T-helper 1 cell treated with Interleukin-12 subunit alpha and Interleukin-12 subunit beta and Interleukin-4 antibody, amounts not matched to agents 30 ng/mL and 1 ng/mL, for 36 hours (primary cell): Measurements from ENCODE around the gene TTC27. TPM values are rescaled to one million over a fixed set of nuclear protein-coding genes. Genes with fewer than 3 reads are reported as not detected.

Experiments
- intact Hi-C: fragments of 100-400 bp; cut with micrococcal nuclease; formaldehyde crosslinking; loops from one replicate; pipeline ENCODE4 v1.15.1; 2024
- total RNA-seq: library from RNA; stranded (reverse); gene quantifications from 2 replicates; pipeline ENCODE4 v1.2.3, GENCODE V29; 2022

The TTC27 gene
- total RNA-seq, 1 donor from 2014 or later, result 28.7 TPM

- intact Hi-C loops, result no loop called here
These were observed 38.9 kb downstream of the TTC27 start for GRCh38 chr2:32666704-32667103.

DNA sequence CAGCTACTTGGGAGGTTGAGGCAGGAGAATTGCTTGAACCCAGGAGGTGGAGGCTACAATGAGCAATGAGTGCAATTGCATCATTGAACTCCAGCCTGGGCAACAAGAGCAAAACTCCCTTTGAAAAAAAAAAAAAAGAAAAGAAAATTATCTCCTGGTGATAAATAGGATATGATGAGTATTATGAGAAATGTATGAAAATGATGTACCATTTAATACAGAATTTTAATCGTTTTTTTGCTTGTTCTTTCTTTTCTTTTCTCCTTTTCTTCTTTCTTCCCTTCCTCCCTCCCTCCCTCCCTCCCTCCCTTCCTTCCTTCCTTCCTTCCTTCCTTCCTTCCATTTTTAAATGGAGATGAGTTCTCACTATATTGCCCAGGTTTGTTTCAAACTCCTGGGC, 40.4 kb downstream of the TTC27 start:
- intact Hi-C loops, result no loop called here

DNA sequence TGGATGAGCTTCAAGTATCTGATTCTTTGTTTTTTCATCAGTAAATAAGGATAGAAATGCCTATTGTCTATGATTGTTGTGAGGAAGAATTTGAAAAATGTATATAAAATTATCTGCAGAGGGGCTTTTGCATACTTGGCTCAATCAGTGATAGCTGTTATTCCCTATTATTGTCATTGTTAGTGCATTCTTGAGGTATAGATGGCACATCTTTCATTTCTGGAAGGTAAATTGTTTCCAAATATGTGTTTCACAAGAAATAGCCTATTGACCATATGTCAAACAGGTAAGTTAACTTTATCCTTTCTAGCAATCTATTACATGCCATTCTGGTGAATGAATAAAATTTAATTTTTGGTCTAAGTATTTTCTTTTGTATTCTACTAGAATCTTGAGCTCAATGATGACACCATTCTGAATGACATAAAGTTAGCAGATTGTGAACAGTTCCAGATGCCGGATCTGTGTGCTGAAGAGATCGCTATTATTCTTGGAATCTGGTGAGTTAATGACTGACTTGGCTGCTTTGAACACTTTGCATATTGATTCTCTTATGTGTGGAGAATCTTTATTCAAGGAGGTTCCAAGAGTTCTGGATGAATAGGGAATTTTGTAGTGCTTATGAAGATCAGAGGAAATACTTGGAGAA, 44.2 kb downstream of the TTC27 start:
- intact Hi-C loops, result no loop called here

- intact Hi-C loops, result no loop called here
These were observed 51.0 kb downstream of the TTC27 start for GRCh38 chr2:32678825-32679224.

GRCh38 chr2:32680942-32681341, 53.1 kb downstream of the TTC27 start:
- intact Hi-C loops, result no loop called here

GRCh38 chr2:32683520-32684086, 55.8 kb downstream of the TTC27 start:
- intact Hi-C loops, result no loop called here

GRCh38 chr2:32688541-32688940, 60.7 kb downstream of the TTC27 start:
- intact Hi-C loops, result no loop called here

DNA sequence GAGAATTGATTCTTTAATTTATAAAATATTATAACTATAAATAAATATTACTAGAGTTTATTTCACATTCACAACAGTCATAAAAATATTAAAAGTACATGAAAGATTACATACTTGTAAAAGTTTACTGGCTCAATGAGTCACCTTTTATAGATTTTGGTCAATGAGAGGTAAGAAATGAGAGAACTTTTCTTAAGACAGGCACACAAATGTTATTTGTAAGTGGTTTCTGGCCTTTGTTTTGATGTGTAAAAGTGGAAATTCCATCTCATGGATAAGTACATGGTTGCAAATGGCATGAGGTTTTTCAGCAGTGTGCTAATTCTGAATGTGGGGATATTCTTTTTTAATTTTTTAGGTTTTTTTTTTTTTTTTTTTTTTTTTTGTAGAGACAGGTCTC, 63.8 kb downstream of the TTC27 start:
- intact Hi-C loops, result no loop called here

- intact Hi-C loops, result no loop called here
These were observed 68.6 kb downstream of the TTC27 start for GRCh38 chr2:32696439-32696838.

DNA sequence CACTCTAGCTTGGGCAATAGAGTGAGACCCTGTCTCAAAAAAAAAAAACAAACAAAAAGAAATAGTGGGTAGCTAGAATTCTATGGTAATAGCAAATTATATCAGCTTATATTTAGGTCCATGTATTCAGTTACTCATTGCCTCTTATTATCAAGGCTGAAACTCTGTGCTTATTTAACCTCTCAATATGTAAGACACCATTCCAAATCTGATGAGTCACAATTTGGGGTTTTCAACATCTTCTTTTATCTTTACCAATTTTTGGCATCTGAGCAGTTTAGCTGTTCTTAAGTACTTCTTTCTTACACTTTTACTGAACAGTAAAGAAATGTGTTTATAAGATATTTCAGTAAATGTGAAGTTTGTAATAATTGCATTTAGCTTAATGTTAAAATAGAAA, 69.3 kb downstream of the TTC27 start:
- intact Hi-C loops, result no loop called here

DNA sequence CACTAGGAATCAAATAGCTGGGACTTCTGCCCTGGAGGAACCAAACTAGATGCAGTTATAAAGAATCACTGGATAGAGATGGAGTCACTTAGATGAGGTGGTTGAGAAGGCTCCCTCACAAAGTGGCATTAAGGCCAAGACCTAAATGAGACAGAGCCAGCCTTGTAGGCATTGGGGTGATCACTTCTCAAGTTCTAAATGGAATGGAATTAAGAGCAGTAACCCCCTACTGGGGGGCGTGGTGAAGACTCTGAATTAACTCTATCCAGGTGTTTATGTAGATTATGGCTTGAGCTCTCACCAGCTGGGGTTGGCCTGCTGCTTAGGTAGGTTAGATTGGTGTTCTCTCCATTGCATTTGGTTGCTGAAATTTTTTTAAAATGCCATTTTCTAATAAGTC, 71.3 kb downstream of the TTC27 start:
- intact Hi-C loops, result no loop called here

DNA sequence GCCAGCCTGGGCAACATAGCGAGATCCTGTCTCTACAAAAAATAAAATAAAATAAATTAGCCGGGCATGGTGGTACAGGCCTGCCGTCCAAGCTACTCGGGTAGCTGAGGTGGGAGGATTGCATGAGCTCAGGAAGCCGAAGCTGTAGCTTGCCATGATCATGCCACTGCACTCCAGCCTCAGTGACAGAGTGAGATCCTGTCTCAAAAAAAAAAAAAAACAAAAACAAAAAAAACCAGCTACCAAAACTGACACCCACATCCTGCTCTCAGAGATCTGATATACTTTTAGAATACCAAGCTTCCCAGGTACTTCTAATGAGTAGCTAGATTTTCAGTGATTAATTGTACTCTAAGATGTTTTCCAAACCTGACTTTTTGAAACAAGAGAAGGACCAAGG, 74.0 kb downstream of the TTC27 start:
- intact Hi-C loops, result no loop called here

DNA sequence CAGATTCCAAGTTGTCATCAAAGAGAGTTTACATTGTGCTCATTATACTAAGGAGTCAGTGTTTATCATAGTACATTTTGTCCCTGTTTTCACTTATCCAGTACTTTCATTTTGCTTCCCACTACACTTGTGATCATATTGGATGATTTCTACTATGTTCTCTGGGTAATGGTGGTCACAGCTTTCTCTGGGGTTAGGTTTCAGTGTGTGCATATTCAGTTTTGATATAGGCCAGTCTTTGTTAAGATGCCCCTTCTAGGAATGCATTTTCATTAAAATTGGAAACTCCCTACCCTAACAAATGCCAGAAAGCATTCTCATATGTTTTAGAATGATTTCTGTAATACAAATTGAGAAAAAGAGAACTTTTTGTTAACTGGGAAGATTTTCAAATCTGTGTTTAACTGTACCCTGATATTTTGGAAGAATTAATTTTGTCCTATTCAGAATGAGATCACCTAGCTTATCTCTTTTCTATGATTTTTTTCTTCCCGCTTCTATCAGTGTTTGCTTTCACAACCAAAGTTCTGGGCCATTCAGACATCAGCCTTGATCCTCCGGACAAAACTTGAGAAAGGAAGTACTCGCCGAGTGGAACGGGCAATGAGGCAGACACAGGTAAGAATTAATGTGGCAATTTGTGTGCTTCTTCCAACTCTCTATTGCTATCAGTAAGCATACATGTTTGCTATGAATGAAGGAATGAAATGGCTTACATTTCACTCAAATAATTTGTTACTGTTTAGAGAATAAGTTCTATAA, 74.6 kb downstream of the TTC27 start:
- intact Hi-C loops, result no loop called here

- intact Hi-C loops, result no loop called here
These were observed 79.1 kb downstream of the TTC27 start for GRCh38 chr2:32706815-32707579.

GRCh38 chr2:32711219-32711618, 83.4 kb downstream of the TTC27 start:
- intact Hi-C loops, result no loop called here

- intact Hi-C loops, result no loop called here
These were observed 84.2 kb downstream of the TTC27 start for GRCh38 chr2:32711908-32712501.

GRCh38 chr2:32712870-32713269, 85.0 kb downstream of the TTC27 start:
- intact Hi-C loops, result no loop called here

DNA sequence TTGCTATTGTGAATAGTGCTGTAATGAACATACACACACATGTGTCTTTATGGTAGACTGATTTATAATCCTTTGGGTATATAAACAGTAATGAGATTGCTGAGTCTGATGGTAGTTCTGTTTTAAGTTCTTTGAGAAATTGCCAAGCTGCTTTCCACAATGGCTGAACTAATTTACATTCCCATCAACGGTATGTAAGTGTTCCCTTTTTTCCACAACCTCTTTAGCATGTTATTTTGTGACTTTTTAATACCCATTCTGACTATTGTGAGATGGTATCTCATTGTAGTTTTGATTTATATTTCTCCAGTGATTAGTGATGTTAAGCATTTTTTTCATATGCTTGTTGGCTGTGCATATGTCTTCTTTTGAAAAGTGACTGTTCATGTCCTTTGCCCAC, 86.7 kb downstream of the TTC27 start:
- intact Hi-C loops, result no loop called here

DNA sequence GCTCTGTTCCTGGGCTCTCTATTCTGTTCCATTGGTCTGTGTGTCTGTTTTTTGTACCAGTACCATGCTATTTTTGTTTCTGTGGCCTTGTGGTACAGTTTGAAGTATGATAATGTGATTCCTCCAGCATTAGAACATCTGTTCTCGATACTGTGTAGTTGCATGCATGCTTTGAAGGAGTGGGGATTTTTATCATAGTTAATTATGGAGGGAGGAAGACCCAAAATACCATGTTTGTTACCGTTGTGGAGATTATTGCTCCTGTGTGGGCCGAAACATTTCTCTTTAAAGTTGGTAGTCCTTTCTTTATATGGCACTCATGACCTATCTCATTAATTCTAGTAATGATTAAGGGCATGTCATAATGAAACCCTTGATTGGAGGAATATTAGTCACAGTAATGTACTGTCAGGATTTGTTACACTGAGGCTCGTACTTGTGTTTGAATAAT, 87.6 kb downstream of the TTC27 start:
- intact Hi-C loops, result no loop called here

GRCh38 chr2:32715981-32716380, 88.1 kb downstream of the TTC27 start:
- intact Hi-C loops, result no loop called here

GRCh38 chr2:32716598-32716997, 88.7 kb downstream of the TTC27 start:
- intact Hi-C loops, result no loop called here

DNA sequence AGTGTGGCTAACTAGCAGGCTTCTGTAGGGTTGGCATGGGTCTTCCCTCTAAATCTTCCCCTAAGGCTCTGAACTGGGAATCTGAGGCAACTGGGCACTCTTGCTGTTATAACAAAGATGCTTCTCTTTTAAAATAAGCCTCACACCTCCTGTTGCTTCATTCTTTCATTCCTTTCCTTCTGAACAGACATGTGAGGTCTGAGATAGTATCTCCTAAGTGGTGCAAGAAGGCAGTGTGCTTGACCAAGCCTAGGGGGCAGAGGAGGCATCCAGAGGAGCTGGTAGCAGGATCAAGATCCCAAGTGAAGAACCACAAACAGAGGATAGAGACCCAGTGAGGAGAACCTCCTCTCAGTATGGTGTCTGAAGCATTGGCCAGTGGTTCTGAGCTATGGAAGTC, 90.9 kb downstream of the TTC27 start:
- intact Hi-C loops, result no loop called here
